Stomach (tissue), 9 donors: ENCODE results near the gene SLC25A20. TPM values are rescaled to one million over a fixed set of nuclear protein-coding genes. Genes with fewer than 3 reads are reported as not detected.
"Not testable (repeated sequence)": the region's sequence is repeated elsewhere in the genome, so short reads cannot be mapped to it uniquely, and the experiment has no call there.

Experiments
- DNase-seq, 2 donors: peaks; one replicate each; pipeline versions ENCODE4 v3.0.0 to v3.0.0-alpha.2; 2013 to 2019
- H3K27ac ChIP-seq, 5 donors: fragments of 200-600 bp in 4 of 5; sonication (generic) in 4 of 5; one replicate each; pipeline ENCODE4 v1.5.1; 2013 to 2019; ENCODE audit warnings: mild to moderate bottlenecking in 1 of 5, moderate library complexity in 1 of 5
- H3K27me3 ChIP-seq, 3 donors: fragments of 200-600 bp; sonication (generic); one replicate each; pipeline ENCODE4 v1.5.1; 2017 to 2019; ENCODE audit warnings: mixed run types in 1 of 3
- H3K36me3 ChIP-seq, 4 donors: fragments of 200-600 bp; sonication (generic); 1 replicate in 3 of 4; 2 replicates in 1 of 4; pipeline ENCODE4 v1.5.1; 2016 to 2019
- H3K4me1 ChIP-seq, 4 donors: fragments of 200-600 bp; sonication (generic); one replicate each; pipeline ENCODE4 v1.5.1; 2016 to 2019
- H3K4me3 ChIP-seq, 4 donors: fragments of 200-600 bp; sonication (generic) in 3 of 4; one replicate each; pipeline ENCODE4 v1.5.1; 2016 to 2019; ENCODE audit warnings: mild to moderate bottlenecking in 1 of 4
- H3K9me3 ChIP-seq, 4 donors: fragments of 200-600 bp; sonication (generic); one replicate each; pipeline ENCODE4 v1.5.1; 2016 to 2019
- CTCF ChIP-seq, 7 experiments: fragments of 450-650 bp in 4 of 7; fragments of 200-600 bp in 3 of 7; sonication (generic) in 3 of 7; IDR thresholded peaks; one replicate each; pipeline ENCODE4 v1.5.1; 2016 to 2019; ENCODE audit warnings: antibody characterized with exemption in 7 of 7, control low read depth in 2 of 7, mild to moderate bottlenecking in 1 of 7
- EP300 ChIP-seq: sonication (generic); formaldehyde crosslinking; IDR thresholded peaks from one replicate; pipeline ENCODE4 v1.6.1; 2017; ENCODE audit warnings: antibody characterized with exemption
- POLR2A ChIP-seq, 4 donors: fragments of 450-650 bp; IDR thresholded peaks; one replicate each; pipeline ENCODE4 v1.6.1; 2016; ENCODE audit warnings: antibody characterized with exemption in 4 of 4, control low read depth in 2 of 4, mild to moderate bottlenecking in 1 of 4, moderate library complexity in 1 of 4
- POLR2AphosphoS5 ChIP-seq, 3 donors: sonication (generic); formaldehyde crosslinking; IDR thresholded peaks; one replicate each; pipeline ENCODE4 v1.6.1; 2016; ENCODE audit warnings: antibody characterized with exemption in 3 of 3
- WGBS, 5 donors: extraction: QIAGEN DNeasy Blood & Tissue Kit in 3 of 5; methylation state at CpG; one replicate each; pipeline versions ENCODE4 v1.1.5 to v1.1.7; 2013 to 2018; 5-methylcytosine and 5-hydroxymethylcytosine counted together
- intact Hi-C: fragments of 100-400 bp; cut with DNase I; formaldehyde crosslinking; loops from one replicate; pipeline ENCODE4 v1.15.1; 2023; ENCODE audit warnings: low total_unique reads
- polyA plus RNA-seq, 3 donors: library from polyadenylated mRNA; stranded (reverse); fragments of 200-250 nt; gene quantifications; one replicate each; pipeline ENCODE4 v1.2.3, GENCODE V29; 2013
- total RNA-seq, 5 donors: library from RNA; depleted of rRNA; stranded (reverse); fragments of >200 nt; gene quantifications; one replicate each; pipeline versions ENCODE4 v1.1.0 to v1.2.3, GENCODE V29; 2014 to 2016
- donor health status: healthy with polysubstance abuse.
- donor health status: Bipolar disorder and iron deficiency.
- donor health status: healthy.

The SLC25A20 gene
- total and polyA plus RNA-seq, 8 donors: 7.5 to 142 (median 18.4) TPM

GRCh38 chr3:48915296-48915695 lies 16.6 kb upstream of the SLC25A20 start:
- Histone ChIP-seq H3K27me3 (no peaks in the 10 kb centered on the region), H3K4me3 (no peak overlapping the region), H3K36me3 (no peaks in the 10 kb centered on the region), H3K27ac (no peak overlapping the region), H3K4me1 (peaks cover 6 to 24% (median 19%) of the 10 kb centered on the region in 4 donors), H3K9me3 (no peaks in the 10 kb centered on the region)
- WGBS, 5 donors: 40 to 86% (median 79%) methylated on average over 1 of the region's 1 CpG
- no peak for TF ChIP-seq CTCF (IDR thresholded peaks at IDR 0.05)
- no peak for TF ChIP-seq EP300
- no peak for TF ChIP-seq POLR2A (IDR thresholded peaks at IDR 0.05)
- no peak for TF ChIP-seq POLR2AphosphoS5 (IDR thresholded peaks at IDR 0.05)
- intact Hi-C loops: no loop called here
- peak in 1 of 2 donors; percentile 25 for DNase-seq

GRCh38 chr3:48907026-48907425 lies 8.3 kb upstream of the SLC25A20 start:
- DNase-seq, H3K4me1 ChIP-seq, H3K27ac ChIP-seq, H3K27me3 ChIP-seq, H3K36me3 ChIP-seq, H3K9me3 ChIP-seq, H3K4me3 ChIP-seq, intact Hi-C loops: not testable (repeated sequence)
- 91 to 97% (median 94%) methylated on average over 13 of the region's 13 CpGs for WGBS, 5 donors

GRCh38 chr3:48899273-48899672 lies 591 bp upstream of the SLC25A20 start:
- Histone ChIP-seq H3K36me3 (no peaks in the 10 kb centered on the region), H3K4me1 (peaks cover 13 to 30% (median 18%) of the 10 kb centered on the region in 4 donors), H3K27me3 (no peaks in the 10 kb centered on the region), H3K27ac (peak overlapping the region in 4 of 5 donors; percentile 79 to 90 (median 85)), H3K4me3 (peak overlapping the region; percentile 71 to 80 (median 76)), H3K9me3 (no peaks in the 10 kb centered on the region)
- WGBS, 5 donors: 66 to 81% (median 75%) methylated on average over 4 of the region's 4 CpGs
- DNase-seq: peak in 1 of 2 donors; percentile 26
- TF ChIP-seq POLR2AphosphoS5 (IDR thresholded peaks at IDR 0.05): no peak
- no peak for TF ChIP-seq POLR2A (IDR thresholded peaks at IDR 0.05)
- TF ChIP-seq CTCF (IDR thresholded peaks at IDR 0.05): no peak
- no peak for TF ChIP-seq EP300
- intact Hi-C loops: no loop called here

- no peaks in the 10 kb centered on the region for H3K27me3 ChIP-seq
- H3K4me3 ChIP-seq: peak overlapping the region; percentile 71 to 80 (median 76)
- intact Hi-C loops: no loop called here
- 35 to 48% (median 37%) methylated on average over 14 to 17 of the region's 17 CpGs for WGBS, 5 donors
- H3K9me3 ChIP-seq: no peaks in the 10 kb centered on the region
- peak overlapping the region; percentile 79 to 90 (median 85) for H3K27ac ChIP-seq
- no peak for TF ChIP-seq POLR2AphosphoS5 (IDR thresholded peaks at IDR 0.05)
- DNase-seq: peak in 1 of 2 donors; percentile 31
- H3K4me1 ChIP-seq: peaks cover 13 to 30% (median 18%) of the 10 kb centered on the region in 4 donors
- H3K36me3 ChIP-seq: no peaks in the 10 kb centered on the region
Observed at GRCh38 chr3:48897460-48898376, 964 bp downstream of the SLC25A20 start.

GRCh38 chr3:48896936-48897335 lies 1.7 kb downstream of the SLC25A20 start:
- peak overlapping the region in 3 of 5 donors; percentile 79 to 90 (median 85) for H3K27ac ChIP-seq
- H3K27me3 ChIP-seq: no peaks in the 10 kb centered on the region
- no peaks in the 10 kb centered on the region for H3K9me3 ChIP-seq
- 75 to 88% (median 85%) methylated on average over 2 of the region's 2 CpGs for WGBS, 5 donors
- peaks cover 0 to 2% (median 1%) of the 10 kb centered on the region in 4 donors for H3K36me3 ChIP-seq
- TF ChIP-seq EP300 (no peak), POLR2AphosphoS5 (IDR thresholded peaks at IDR 0.05) (no peak), CTCF (IDR thresholded peaks at IDR 0.05) (no peak), POLR2A (IDR thresholded peaks at IDR 0.05) (no peak)
- H3K4me3 ChIP-seq: no peak overlapping the region
- intact Hi-C loops: no loop called here
- H3K4me1 ChIP-seq: peaks cover 13 to 30% (median 18%) of the 10 kb centered on the region in 4 donors
- peak in 1 of 2 donors; percentile 21 for DNase-seq
